MG63 (cell line): ENCODE measurements around the gene SCN1B. TPM values are rescaled to one million over a fixed set of nuclear protein-coding genes. Genes with fewer than 3 reads are reported as not detected.
A peak's percentile ranks its signal among the peaks of the same experiment; 100 is the strongest.
"Not testable (repeated sequence)": the region's sequence is repeated elsewhere in the genome, so short reads cannot be mapped to it uniquely, and the experiment has no call there.

ENCODE experiments used
- DNase-seq: peaks from one replicate; pipeline ENCODE4 v3.0.0-alpha.2; 2020
- H3K27me3 ChIP-seq: fragments of 250-450 bp; sonication (Bioruptor Pico); 2 replicates; pipeline ENCODE4 v1.5.1; 2020; ENCODE audit warnings: mild to moderate bottlenecking, moderate library complexity
- H3K36me3 ChIP-seq: fragments of 250-450 bp; sonication (Bioruptor Pico); 2 replicates; pipeline ENCODE4 v1.5.1; 2020; ENCODE audit warnings: mild to moderate bottlenecking, moderate library complexity
- H3K4me3 ChIP-seq: fragments of 250-450 bp; sonication (Bioruptor Pico); 2 replicates; pipeline ENCODE4 v1.5.1; 2020; ENCODE audit warnings: mild to moderate bottlenecking, moderate library complexity
- H3K9me3 ChIP-seq: fragments of 250-450 bp; sonication (Bioruptor Pico); 2 replicates; pipeline ENCODE4 v1.5.1; 2020; ENCODE audit warnings: mild to moderate bottlenecking, moderate library complexity
- total RNA-seq: library from RNA; depleted of rRNA; stranded (reverse); fragments of >200 nt; shearing (Covaris generic); gene quantifications from 2 replicates; pipeline ENCODE4 v1.2.3, GENCODE V29; 2014; ENCODE audit warnings: low replicate concordance

The SCN1B gene
- total RNA-seq, 1 experiment from 2014 or later = 0.86 TPM

DNA sequence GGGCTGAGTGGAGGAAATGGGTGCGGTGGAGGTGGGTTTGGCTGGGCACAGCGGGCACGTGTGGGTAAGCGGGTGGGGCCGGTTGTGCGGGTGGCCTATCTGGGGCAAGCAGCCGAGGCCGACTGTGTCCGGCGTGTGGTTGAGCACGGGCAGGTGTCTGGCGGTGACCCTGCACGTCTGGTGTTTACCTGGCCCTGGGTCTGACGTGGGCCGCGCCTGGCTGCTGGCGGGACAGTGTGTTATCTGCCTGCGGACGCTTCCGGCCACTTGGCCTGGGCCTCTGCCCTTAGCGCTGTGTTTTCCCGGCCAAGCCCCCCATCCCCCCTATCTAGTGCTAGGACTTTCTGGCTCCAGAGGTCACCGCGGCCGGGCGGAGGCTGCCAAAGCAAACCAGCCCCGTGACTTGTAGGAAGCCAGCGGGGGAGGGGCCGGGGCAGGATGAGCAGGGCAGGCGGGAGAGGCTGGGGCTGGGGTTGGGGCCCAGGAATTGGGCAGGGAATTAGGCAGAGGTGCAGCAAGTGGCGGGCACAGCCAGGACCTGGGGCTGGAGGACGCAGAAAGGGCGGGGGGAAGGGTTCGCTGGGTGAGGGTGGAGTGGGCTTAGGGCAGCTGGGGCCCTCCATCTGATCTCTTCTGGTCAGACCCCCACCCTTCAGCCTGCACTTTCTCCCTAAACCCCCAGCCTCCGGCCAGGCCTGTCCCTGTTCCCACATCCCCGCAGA, 10.7 kb downstream of the SCN1B start:
- no peak for DNase-seq
- H3K9me3 ChIP-seq = no peaks in the 10 kb centered on the region
- no peaks in the 10 kb centered on the region for H3K27me3 ChIP-seq
- H3K36me3 ChIP-seq = no peaks in the 10 kb centered on the region
- no peak overlapping the region for H3K4me3 ChIP-seq

DNA sequence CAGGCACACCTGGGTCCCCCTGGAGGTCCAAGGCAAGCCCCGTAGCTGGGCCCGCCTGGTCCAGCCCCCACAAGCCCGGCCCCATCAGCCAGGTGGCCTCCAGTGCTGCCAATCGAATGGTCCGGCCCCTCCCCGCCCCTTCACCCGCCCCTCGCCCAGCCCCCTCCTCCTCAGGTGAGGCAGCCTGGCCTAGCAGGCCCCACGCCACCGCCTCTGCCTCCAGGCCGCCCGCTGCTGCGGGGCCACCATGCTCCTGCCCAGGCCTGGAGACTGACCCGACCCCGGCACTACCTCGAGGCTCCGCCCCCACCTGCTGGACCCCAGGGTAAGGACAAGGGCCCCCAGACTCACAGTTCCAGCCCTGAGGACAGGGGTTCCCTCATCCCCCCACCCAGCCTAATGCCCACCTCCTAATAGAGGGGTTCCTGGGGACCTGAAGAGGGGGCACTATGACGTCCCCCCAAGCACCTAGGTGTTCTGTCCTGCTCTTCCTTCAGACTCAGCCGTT, 11.3 kb downstream of the SCN1B start, which contains the start of gene HPN:
Gene HPN, plus strand, starts transcription at position 174 of the 508 bp plus-strand sequence. CDS start 786 bp downstream, outside the sequence.
- Histone ChIP-seq H3K4me3 (no peak within 1 kb of the TSS), H3K36me3 (no peaks in the 10 kb centered on the region), H3K9me3 (no peaks in the 10 kb centered on the region), H3K27me3 (no peaks in the 10 kb centered on the region)
- DNase-seq = no peak

DNA sequence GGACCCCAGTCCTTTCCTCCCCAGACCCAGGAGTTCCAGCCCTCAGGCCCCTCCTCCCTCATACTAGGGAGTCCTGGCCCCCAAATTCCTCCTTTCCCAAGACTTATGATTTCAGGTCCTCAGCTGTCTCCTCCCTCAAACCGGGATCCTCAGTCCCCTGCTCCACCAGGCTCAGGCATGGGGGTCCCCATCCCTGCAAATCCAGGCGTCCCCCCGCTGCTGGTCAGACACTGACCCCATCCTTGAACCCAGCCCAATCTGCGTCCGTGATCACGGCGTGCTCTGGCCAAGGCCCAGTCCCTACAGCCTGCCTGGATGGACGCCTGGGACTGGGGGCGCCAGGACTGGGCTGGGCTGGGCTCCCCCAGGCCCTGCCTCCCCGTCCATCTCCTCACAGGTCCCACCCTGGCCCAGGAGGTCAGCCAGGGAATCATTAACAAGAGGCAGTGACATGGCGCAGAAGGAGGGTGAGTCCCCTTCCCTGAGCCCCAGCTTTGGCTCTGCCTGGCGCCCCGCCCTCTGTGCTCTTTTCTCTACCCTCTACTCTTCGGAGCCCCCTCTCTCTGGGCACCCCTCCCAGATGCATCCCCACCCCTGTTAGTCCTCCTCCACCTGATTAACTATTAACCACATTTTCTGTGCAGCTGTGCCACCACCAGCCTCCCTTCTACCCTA, 11.9 kb downstream of the SCN1B start:
- H3K9me3 ChIP-seq = no peaks in the 10 kb centered on the region
- no peaks in the 10 kb centered on the region for H3K27me3 ChIP-seq
- H3K36me3 ChIP-seq = no peaks in the 10 kb centered on the region
- DNase-seq = no peak
- no peak overlapping the region for H3K4me3 ChIP-seq

DNA sequence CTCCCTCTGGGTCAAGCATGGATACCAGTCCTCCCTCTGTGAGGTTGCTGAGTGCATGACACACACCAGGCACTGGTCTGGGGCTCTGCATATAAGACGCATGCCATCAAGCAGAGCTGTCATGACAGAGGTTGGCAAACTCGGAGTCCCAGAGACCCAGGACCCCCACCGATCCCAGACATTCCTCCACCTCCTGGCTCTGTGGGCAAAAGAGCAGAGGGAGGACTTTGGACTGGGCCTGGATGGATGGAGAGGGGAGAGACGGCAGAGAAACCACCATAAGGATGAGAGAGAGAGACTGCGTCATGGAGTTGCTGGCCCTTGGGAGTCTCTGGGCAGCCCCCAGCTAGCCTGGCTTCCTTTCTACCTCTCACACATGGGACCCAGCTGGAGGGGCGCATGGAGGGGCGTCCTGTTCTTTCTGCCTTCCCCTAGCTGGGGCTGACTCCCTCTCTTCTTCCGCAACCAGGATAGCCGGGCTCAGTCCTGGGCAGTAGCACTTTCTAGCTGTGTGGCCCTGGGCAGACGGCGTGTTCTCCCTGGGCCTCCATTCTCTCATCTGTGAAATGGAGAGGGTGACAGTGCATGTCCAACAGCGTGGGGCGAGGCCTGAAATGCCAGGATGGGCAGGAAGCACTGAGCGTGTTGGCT, 12.8 kb downstream of the SCN1B start:
- Histone ChIP-seq H3K9me3 (no peaks in the 10 kb centered on the region), H3K4me3 (no peak overlapping the region), H3K36me3 (no peaks in the 10 kb centered on the region), H3K27me3 (no peaks in the 10 kb centered on the region)
- no peak for DNase-seq

DNA sequence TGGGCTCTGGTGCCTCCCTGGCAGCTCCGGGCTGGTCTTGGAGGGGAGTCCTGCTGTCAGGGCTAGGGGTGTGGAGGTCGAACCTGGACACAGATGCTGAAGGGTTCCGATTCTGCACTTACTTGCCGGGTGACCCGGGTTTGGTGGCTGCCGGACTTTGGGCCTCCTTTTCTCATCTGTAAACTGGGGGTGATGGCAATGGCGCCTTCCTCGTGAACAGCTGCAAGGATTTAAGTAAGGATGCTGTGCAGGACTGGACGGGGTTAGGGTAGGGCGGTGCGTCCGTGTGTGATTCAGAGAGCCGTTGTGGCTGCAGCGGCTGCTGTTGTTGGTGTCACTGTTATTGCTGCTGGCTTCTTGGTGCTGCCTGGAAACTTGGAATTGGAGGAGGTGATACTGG, 13.6 kb downstream of the SCN1B start:
- no peak for DNase-seq
- Histone ChIP-seq H3K36me3 (no peaks in the 10 kb centered on the region), H3K27me3 (no peaks in the 10 kb centered on the region), H3K4me3 (no peak overlapping the region), H3K9me3 (no peaks in the 10 kb centered on the region)

DNA sequence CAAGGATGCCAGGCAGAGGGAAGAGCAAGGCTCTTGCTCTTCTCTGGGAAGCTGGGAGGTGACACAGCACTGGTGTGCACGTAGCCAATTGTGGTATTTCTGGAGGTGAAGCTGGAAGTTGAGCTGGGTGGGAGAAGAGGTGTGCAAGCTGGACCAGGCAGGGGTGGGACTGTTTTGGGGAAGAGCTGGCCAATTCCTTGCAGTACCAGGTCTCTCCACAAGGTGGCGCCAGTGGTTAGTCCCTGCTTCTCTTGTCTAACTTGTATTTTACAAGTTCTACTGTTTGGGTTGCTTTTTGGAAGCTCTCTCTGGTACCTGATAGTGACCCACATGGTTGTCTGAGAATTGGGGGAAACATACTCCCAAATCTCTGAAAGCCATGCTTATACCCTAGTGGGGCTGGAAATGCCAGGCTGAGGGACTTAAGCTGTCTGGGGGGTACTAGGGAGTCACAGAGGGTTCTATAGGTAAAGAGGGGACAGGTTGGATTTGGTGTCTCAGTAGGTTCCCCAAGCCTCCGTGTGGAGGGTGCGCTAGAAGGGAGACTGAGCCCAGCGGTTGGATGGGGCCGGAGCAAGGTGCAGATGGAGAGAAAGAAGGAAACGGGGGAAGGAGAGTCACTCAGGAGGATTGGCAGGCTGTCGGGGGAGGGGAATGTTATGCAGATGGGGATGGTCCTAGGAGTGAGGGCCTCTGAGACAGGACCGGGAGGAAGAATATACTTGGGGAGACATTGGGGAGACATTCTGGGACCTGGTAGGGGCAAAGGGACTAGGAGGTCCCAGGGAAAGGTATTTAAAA, 14.2 kb downstream of the SCN1B start:
- DNase-seq = peak; percentile 44
- H3K27me3 ChIP-seq = no peaks in the 10 kb centered on the region
- H3K36me3 ChIP-seq = no peaks in the 10 kb centered on the region
- no peaks in the 10 kb centered on the region for H3K9me3 ChIP-seq
- no peak overlapping the region for H3K4me3 ChIP-seq

DNA sequence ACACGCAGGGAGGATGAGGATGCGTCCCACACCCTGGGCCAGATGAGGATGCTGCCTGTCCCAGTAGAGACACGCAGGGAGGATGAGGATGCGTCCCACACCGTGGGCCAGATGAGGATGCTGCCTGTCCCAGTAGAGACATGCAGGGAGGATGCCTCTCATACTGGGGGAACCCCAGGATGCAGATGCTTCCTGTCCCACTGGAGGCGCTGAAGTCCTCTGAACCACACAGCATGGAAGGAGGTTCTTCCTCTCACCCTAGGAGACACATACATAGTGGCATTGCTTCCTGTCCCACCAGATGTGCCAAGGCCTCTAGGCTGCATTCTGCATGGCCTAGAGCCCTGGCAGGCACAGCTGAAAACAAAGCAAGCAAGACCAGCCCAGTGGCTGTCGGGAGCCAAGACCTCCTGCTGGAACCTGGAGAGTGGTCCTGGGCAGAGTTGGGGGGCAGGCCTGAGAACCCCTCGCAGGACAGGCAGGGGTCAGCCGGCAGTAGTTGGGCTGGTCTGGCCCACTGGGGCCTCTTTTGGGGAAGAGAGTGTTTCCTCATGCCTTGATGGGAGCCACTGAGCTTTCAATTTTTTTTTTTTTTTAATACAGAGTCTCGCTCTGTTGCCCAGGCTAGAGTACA, 15.5 kb downstream of the SCN1B start:
- DNase-seq = peak; percentile 56
- no peaks in the 10 kb centered on the region for H3K9me3 ChIP-seq
- no peak overlapping the region for H3K4me3 ChIP-seq
- no peaks in the 10 kb centered on the region for H3K27me3 ChIP-seq
- no peaks in the 10 kb centered on the region for H3K36me3 ChIP-seq

DNA sequence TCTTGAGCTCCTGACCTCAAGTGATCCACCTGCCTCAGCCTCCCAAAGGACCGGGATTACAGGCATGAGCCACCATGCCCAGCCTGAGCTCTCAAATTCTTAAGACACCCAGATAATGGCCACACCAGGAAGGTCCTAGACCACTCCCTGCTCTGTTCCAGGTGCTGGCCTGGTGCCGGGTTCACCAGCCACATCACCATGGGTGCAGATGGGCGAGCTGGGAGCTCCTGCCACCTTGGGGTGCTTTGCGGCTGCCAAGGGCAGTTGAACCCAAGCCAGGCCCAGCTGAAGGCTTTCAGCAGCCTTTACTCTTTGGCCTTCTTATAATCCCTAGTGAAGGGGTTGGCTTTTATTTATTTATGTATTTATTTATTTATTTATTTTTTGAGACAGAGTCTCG, 16.2 kb downstream of the SCN1B start:
- no peaks in the 10 kb centered on the region for H3K9me3 ChIP-seq
- H3K36me3 ChIP-seq = no peaks in the 10 kb centered on the region
- no peak for DNase-seq
- H3K4me3 ChIP-seq = no peak overlapping the region
- H3K27me3 ChIP-seq = no peaks in the 10 kb centered on the region

DNA sequence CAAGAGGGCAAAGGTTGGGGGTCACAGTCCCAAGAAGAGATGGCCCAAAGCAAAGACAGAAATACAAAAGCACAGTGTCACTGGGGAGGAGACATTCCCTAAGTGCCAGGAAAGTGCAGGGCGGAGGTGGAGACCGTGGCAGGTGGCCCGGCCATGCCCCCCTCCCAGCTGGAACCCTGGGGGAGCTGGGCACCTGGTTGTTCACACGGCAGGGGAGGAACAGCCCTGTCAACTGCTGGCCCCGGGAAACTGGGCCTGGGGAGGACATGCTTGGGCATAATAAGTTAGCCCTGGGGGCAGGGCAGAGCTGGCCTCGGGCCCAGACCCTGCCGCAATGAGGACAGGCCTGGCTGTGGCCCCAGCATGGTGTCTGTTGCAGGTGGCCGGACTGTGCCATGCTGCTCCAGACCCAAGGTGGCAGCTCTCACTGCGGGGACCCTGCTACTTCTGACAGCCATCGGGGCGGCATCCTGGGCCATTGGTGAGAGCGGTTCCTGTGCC, 18.7 kb downstream of the SCN1B start:
- Histone ChIP-seq H3K4me3 (no peak overlapping the region), H3K36me3 (no peaks in the 10 kb centered on the region), H3K27me3 (no peaks in the 10 kb centered on the region), H3K9me3 (no peaks in the 10 kb centered on the region)
- no peak for DNase-seq

DNA sequence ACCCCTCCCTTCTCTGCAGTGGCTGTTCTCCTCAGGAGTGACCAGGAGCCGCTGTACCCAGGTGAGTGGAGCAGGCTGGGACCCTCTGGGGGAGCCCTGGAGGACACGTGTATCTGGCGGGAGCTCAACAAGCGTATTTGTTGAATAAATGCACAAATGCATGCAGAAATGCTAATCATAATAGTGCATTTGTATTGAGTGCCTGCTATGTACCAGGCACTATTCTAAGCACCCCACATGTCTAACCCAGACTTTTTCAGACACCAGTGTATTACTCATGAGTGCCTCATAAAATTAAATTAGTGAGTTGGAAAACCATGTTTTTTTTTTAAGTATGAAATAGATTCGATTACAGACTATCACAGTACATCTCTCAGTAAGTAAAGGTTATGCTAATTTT, 19.2 kb downstream of the SCN1B start:
- no peak for DNase-seq
- Histone ChIP-seq H3K4me3 (no peak overlapping the region), H3K9me3 (no peaks in the 10 kb centered on the region), H3K27me3 (no peaks in the 10 kb centered on the region), H3K36me3 (no peaks in the 10 kb centered on the region)

DNA sequence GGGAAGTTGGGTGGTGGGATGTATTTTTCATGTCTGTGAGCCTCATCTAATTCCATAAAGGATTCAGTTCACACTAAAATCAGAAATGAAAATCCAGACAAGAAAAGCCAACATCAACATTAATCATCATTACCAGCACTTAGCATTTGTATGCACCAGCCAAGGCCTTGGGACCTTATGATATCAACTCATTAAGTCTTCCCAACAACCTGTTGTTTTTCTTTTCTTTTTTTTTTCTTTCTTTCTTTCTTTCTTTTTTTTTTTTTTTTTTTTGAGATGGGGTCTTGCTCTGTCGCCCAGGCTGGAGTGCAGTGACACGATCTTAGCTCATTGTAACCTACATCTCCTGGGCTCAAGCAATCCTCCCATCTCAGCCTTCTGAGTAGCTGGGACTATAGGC, 20.4 kb downstream of the SCN1B start:
- not testable (repeated sequence) for H3K36me3 ChIP-seq, DNase-seq, H3K9me3 ChIP-seq, H3K4me3 ChIP-seq, H3K27me3 ChIP-seq

DNA sequence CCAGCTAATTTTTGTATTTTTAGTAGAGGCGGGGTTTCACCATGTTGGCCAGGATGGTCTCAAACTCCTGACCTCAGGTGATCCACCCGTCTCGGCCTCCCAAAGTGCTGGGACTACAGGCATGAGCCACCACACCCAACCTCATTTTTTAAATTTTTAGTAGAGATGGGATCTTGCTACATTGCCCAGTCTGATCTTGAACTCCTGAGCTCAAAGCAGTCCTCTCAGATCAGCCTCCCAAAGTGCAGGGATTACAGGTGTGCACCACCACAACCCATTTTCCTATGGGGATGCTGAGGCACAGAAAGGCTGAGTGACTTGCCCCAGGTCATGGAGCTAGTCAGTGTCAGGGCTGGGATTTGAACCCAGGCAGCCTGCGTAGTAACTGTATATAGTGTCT, 21.0 kb downstream of the SCN1B start:
- DNase-seq, H3K9me3 ChIP-seq: not testable (repeated sequence)

DNA sequence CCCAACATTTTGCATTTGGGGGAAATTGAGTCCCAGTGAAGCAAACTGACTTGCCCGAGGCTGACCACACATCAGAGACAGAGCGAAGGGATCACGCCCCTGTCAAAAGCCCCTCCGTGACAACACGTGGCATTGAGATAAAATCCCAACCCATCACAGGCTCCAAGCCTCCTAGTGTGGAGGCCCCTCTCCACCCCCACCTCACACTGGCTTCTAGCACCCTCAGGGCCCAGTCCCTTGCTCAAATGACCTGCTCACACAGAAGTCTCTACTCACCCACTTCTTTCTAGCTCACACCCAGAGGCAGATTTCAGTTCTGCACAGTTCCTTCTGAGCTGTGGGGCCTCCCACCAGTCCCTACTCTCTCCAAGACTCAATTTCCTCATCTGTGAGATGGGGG, 21.5 kb downstream of the SCN1B start:
- H3K9me3 ChIP-seq = no peaks in the 10 kb centered on the region
- H3K4me3 ChIP-seq = no peak overlapping the region
- no peak for DNase-seq
- no peaks in the 10 kb centered on the region for H3K27me3 ChIP-seq
- no peaks in the 10 kb centered on the region for H3K36me3 ChIP-seq

More for the DNA sequence above, 21.0 kb downstream of the SCN1B start:
- H3K36me3 ChIP-seq, H3K27me3 ChIP-seq, H3K4me3 ChIP-seq: not testable (repeated sequence)

DNA sequence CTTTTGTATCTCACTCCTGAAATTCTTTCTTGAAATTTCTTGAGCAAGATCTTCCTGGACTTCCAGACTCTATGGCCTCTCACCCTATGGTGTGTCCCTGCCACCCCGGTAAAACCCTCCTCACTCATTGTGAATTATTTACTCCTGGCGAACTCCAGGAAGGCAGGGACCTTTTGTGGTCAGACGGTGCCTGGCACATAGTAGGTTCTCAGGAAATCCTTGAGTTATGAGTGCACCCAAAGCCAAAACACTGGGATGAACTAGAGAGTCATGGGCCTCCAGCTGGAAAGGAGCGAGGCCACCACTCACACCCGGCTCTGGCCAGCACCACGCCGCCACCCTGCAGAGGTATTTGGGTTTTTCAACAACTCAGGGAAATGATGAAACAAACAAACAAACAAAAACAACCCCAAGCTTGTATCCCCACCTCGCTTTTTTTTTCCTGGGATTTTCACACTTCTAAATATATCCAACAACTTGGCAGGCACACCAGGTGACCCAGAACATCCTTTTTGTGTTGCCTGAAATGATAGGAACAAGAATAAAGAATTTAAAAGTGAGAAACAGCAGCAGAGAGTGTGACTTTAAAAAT, 22.4 kb downstream of the SCN1B start:
- Histone ChIP-seq H3K4me3 (no peak overlapping the region), H3K27me3 (no peaks in the 10 kb centered on the region), H3K36me3 (no peaks in the 10 kb centered on the region), H3K9me3 (no peaks in the 10 kb centered on the region)
- no peak for DNase-seq

DNA sequence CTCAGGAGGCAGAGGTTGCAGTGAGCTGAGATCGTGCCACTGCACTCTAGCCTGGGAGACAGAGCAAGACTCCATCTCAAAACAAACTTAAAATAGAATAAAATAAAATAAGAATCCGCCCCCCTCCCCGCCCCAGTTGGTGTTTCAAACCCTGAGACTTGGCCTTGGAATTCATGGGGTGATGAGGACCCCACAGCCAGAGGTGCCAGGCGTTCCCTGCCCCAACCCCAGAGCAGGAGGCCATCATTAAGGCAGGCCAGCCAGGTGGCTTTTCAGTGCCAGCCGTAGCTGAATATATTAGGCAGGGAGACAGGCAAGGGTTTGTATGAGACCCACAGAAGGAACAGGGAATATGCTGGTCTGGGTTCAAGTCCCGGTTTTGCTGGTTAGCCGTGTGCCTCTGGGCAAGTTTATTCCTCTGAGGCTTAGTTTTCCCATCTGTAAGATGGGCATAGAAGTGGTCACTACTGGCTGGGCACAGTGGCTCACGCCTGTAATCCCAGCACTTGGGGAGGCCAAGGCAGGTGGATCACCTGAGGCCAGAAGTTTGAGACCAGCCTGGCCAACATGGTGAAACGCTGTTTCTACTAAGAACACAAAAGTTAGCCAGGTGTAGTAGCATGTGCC, 23.5 kb downstream of the SCN1B start:
- no peak for DNase-seq
- no peaks in the 10 kb centered on the region for H3K9me3 ChIP-seq
- H3K27me3 ChIP-seq = no peaks in the 10 kb centered on the region
- no peak overlapping the region for H3K4me3 ChIP-seq
- H3K36me3 ChIP-seq = no peaks in the 10 kb centered on the region
